ENCODE measurements around the gene CALHM1. TPM values are rescaled to one million over a fixed set of nuclear protein-coding genes. Genes with fewer than 3 reads are reported as not detected.
"Not testable (repeated sequence)": the region's sequence is repeated elsewhere in the genome, so short reads cannot be mapped to it uniquely, and the experiment has no call there.

Gene CALHM1
- total RNA-seq, 2 donors from 2014 or later: not detected

GRCh38 chr10:103442031-103442461 lies 16.7 kb downstream of the CALHM1 start:
- intact Hi-C loops (cut with DNase I): no loop called here
- DNase-seq (ENCODE audit: low spot score): peak; percentile 89

DNA sequence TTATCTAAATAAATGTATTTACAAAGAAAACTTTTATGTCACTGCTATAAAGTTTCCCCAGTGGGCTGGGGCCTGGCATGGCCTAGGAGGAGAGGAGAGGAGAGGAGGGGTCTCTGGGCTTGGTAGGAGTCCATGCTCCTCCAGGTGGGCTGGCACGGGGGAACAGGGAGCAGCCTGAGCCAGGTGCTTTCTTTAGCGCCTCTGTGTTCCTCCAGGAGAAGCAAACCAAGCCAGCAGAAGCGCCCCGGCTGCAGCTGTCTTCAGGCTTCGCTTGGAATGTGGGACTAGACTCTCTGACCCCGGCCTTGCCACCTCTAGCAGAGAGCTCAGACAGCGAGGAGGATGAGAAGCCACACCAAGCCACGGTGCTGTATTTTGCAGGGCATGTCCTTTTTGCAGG lies 17.1 kb downstream of the CALHM1 start:
- DNase-seq (ENCODE audit: low spot score): no peak
- intact Hi-C loops (cut with DNase I): no loop called here

DNA sequence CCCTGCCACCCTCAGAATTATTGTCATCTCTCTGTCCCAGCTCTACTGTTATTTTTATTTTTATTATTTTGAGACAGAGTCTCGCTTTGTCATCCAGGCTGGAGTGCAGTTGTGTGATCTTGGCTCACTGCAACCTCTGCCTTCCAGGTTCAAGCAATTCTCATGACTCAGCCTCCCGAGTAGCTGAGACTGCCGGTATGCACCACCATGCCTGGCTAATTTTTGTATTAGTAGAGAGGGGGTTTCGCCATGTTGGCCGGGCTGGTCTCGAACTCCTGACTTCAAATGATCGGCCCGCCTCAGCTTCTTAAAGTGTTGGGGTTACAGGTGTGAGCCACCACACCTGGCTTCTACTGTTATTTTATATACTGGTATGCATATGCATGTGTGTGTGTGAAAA lies 17.5 kb downstream of the CALHM1 start:
- intact Hi-C loops (cut with DNase I): no loop called here
- DNase-seq (ENCODE audit: low spot score): no peak

DNA sequence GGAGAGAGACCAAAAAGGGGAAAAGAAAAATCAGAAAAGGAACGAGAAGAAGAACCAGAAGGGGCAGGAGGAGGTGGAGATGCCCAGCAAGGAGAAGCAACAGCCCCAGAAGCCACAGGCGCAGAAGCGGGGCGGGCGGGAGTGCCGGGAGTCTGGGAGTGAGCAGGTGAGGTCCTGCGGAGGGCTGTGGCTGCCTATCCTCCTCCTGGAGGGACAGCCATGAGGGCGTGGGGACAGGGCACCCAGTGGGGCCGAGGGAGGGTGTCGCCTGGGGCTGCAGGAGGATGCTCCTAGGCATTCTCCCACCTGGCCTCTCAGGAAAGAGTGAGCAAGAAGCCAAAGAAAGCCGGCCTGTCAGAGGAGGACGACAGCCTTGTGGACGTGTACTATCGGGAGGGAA lies 18.3 kb downstream of the CALHM1 start:
- DNase-seq (ENCODE audit: low spot score): no peak
- intact Hi-C loops (cut with DNase I): no loop called here

DNA sequence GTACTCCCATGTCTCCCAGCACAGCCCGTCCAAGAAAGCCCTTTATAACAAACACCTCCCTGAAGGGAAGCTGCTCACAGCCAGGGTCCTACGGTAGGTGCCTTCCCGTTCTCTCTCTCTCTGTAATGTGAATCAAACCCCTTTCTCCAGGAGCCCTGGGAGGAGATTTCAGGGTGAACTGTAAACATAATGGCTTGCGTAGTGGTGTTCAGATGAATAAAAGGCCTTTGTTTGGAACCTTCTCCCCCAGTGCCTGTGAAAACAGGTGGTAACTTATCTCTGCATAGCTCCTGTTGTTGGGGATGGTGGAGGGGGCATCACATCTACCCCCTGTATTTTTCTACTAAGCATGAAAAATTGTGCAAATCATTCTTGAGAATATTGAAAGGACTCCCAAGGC lies 18.9 kb downstream of the CALHM1 start:
- no peak for DNase-seq (ENCODE audit: low spot score)
- intact Hi-C loops (cut with DNase I): no loop called here

DNA sequence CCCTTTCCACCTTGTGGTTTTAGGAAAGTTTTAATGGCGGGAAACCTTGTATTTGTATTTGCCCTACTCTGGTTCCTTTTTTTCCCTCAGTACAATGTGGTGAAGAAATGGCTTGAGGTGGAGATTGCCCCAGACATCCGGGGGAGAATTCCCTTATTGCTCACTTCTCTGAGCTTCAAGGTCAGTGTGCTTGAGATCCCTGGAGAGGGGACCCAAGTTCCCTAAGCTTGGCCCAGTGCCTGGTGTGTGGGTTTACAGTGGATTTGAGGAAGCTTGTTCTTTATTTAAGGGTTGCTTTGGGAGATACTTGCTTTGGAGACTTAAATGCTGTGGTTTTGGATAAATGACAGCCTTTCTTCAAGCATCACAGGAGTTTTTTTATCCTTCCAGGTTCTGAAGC lies 24.8 kb downstream of the CALHM1 start:
- peak; percentile 89 for DNase-seq (ENCODE audit: low spot score)
- intact Hi-C loops (cut with DNase I): no loop called here

GRCh38 chr10:103431902-103432301 lies 26.8 kb downstream of the CALHM1 start:
- intact Hi-C loops (cut with DNase I): no loop called here
- DNase-seq (ENCODE audit: low spot score): no peak

GRCh38 chr10:103429647-103430046 lies 29.1 kb downstream of the CALHM1 start:
- intact Hi-C loops (cut with DNase I): no loop called here
- DNase-seq (ENCODE audit: low spot score): no peak

DNA sequence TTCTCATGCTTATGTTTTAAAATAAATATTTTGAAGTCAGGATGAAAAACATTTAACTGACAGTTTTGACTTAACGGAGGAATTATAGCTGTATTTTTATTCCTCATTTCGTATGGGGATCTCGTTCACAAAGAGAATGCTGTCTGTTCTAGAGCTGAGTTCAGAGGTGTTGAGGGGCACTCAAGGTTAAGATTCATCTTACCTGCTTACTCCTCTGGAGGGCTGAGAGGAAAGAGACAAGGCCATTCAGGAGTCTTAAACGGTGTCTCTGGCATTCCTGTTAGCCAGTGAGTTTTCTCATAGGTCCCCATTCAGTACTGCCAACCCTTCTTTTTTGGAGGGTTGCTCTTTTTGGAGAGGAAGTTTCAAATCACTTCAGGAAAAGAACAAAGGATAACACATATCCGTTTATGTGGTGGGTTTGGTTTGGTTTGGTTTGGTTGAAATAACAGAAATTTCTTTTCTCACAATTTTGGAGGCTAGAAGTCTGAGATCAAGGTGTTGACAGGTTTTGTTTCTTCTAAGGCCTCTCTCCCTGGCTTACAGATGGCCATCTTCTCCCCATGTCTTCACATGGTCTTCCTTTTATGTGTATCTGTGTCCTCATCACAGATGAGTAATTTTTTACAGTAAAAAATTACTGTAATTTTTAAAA lies 29.6 kb downstream of the CALHM1 start:
- intact Hi-C loops (cut with DNase I): no loop called here
- no peak for DNase-seq (ENCODE audit: low spot score)

DNA sequence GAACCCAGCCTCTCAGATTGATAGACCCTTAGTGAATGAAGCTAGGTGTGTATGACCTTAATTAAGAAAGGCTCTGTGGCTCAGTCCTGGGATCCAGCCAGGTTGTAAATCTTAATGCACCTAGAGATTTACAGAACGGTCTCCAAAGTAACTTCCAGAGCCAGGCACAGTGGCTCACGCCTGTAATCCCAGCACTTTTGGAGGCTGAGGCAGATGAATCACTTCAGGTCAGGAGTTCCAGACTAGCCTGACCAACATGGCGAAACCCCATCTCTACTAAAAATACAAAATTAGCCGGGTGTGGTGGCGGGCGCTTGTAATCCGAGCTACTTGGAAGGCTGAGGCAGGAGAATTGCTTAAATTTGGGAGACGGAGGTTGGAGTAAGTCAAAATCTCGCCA lies 30.8 kb downstream of the CALHM1 start:
- intact Hi-C loops (cut with DNase I): no loop called here
- DNase-seq (ENCODE audit: low spot score): no peak

- intact Hi-C loops (cut with DNase I): no loop called here
- no peak for DNase-seq (ENCODE audit: low spot score)
Observed at GRCh38 chr10:103423748-103424147, 35.0 kb downstream of the CALHM1 start.

GRCh38 chr10:103419101-103419500 lies 39.6 kb downstream of the CALHM1 start:
- intact Hi-C loops (cut with DNase I): loop anchor here in 1 of 2 donors (5.0 kb wide), 1 partner anchor 68 kb away; no protein-coding TSS in a partner anchor
- DNase-seq (ENCODE audit: low spot score): no peak

- intact Hi-C loops (cut with DNase I): loop anchor here (2.0 to 5.0 kb wide), 2 partner anchors 69 to 70 kb away; no protein-coding TSS in a partner anchor
- DNase-seq (ENCODE audit: low spot score): no peak
Observed at GRCh38 chr10:103417601-103418000, 41.1 kb downstream of the CALHM1 start.

GRCh38 chr10:103417148-103417469 lies 41.6 kb downstream of the CALHM1 start:
- DNase-seq (ENCODE audit: low spot score): not testable (repeated sequence)
- intact Hi-C loops (cut with DNase I): loop anchor here (2.0 to 5.0 kb wide), 2 partner anchors 70 kb away; no protein-coding TSS in a partner anchor

DNA sequence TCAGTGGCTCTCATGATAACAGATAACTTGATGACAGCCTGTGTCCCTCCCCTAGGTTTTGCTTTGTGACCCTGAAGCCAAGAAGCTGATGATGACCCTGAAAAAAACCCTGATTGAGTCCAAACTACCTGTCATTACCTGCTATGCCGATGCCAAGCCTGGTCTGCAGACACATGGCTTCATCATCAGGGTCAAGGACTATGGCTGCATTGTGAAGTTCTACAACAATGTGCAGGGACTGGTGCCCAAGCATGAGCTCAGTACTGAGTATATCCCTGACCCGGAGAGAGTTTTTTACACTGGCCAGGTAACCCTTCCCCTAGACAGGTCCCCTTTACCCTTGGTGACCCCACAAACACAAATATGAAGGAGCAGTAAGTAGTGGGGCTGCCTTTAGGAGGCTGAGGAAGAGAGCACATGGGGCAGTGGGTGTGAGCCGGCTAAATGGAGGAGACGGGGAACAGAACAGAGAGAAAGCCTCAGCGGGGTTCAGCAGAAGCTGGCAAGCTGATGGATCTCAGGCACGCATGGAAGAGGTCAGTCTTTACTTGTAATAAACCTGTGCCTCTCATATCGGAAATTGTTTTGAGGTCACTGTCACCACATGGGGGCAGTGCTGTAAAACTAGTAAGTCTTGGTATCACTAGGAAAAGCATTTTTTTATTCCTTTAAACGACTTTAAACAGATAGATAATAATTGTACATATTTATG lies 42.1 kb downstream of the CALHM1 start:
- DNase-seq (ENCODE audit: low spot score): no peak
- intact Hi-C loops (cut with DNase I): loop anchor here (2.0 to 5.0 kb wide), 2 partner anchors 70 to 71 kb away; no protein-coding TSS in a partner anchor

- no peak for DNase-seq (ENCODE audit: low spot score)
- intact Hi-C loops (cut with DNase I): loop anchor here in 1 of 2 donors (5.0 kb wide), 1 partner anchor 72 kb away; no protein-coding TSS in a partner anchor
Observed at GRCh38 chr10:103415581-103415980, 43.1 kb downstream of the CALHM1 start.

- intact Hi-C loops (cut with DNase I): no loop called here
- no peak for DNase-seq (ENCODE audit: low spot score)
Observed at GRCh38 chr10:103413564-103413963, 45.1 kb downstream of the CALHM1 start.

Data from posterior vena cava (tissue), 2 donors.